GM21737 (cell line): ENCODE results near the gene PREX1.

Experiments
- ATAC-seq: cut with Tn5 transposase; IDR thresholded peaks from one replicate; pipeline ENCODE4 v1.9.1; 2021; ENCODE audit warnings: mild to moderate bottlenecking, moderate library complexity; ENCODE audit not compliant: unreplicated experiment

The PREX1 gene

DNA sequence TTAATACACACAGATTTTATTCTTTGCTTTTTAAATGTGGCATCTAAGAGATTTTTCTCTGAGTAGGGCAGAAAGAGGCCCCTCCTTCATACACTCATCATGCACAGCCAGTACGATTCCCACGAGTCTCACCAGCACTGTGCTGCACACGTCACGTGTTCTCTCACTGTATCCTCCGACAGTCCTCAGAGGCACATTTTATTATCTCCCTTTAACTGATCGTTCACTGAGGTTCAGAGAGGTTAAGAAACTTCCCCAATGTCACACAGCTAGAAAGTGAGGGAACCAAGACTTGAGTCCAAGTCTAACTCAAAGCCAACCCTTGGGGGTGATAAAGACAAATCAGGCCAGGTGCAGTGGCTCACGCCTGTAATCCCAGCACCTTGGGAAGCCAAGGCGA, 142.5 kb downstream of the PREX1 start:
- ATAC-seq: no peak

DNA sequence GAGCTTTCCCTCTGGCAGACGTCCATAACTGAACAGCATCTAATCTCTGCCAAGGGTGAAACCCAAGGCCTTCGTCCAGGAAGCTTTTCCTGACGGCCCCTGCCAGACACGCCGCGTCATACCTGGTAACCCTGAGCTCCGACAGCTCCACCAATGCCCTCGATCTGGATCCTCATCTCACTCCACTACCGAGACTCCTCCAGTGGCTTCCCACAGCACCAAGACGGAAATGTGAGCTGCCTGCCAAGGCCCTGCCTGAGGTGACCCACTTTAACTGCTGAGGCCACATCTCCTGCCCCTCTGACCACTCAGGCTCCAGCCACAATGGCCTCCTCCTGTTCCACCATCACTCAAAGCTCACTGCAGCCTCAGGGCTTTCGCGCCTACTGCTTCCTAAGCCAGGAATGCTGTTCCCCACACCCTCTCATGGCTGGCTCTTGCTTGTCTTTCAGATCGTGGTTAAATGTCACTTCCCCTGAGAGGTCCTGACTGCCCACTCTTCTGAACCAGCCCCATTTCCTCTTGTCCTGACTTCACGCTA, 143.2 kb downstream of the PREX1 start:
- ATAC-seq: no peak

DNA sequence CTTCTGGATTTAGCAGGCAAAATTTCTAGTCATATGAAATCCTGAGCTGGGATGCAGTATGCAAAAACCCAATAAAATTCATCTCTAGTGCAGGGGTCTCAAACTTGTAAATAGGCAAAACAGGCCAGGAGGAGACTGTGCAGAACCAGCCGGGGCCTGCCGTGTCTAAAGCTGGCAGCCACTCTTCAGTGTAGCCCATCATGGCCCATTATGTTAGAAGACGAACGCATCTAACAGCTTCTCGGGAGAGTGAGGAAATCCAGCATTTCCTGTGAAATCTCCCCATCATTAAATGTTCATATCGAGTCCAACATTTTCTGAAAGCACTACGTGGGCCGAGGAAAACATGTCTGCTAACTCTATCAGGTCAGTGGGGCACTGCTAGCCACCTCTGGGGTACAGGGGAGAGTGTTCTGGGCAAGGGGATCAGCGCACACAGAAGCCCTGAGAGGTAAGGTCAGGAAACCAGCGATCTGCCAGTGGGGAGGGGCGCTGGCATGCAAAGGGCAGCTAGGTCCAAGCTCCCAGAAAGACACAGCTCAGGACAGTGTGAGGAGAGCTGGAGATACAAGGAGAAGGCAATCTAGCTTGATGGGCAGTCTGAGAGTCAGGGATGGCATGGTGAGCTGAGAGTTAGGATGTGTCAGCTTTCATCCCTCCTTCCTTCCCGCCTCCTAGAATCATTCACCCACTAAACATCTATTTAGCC, 144.2 kb downstream of the PREX1 start:
- no peak for ATAC-seq

DNA sequence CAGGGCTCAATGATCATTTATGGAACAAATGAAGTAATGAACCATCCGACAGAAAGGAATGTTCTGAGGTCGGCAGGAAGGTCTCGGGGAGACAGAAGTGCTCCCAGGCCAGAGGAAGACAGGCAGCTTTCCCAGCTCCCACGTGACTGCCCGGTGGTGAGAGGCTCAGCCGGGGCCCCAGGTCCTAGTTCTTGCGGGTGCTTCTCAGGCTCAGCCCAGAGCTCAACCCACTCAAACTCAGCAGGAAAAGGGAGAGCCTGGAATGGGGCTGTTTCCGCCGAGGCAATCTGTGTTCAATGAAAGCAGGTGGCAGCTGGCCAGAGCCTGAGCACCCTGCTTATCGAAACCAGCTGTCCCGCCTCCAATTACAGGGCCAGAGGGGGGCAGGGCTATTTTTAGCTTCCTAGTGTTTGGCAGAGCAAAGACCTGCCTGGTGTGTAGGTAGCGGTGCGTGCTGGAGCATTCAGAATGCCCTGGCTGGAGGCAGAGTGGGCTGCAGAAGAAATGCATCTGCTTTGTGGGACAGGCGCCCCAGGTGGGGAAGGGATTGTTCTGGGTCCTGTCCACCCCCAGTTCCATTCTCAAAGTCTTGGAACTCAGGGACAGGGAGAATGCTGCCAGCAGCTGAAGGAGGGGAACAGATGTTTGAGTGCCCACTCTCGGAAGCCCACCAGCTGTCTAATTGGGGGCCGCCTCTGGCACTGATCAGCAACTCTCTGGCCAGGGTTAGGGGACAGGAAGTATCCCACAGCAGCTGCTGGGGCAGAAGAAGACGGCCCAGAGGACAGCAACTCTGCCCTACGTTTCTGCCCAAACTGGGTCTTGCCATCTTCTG, 145.1 kb downstream of the PREX1 start:
- ATAC-seq: no peak

DNA sequence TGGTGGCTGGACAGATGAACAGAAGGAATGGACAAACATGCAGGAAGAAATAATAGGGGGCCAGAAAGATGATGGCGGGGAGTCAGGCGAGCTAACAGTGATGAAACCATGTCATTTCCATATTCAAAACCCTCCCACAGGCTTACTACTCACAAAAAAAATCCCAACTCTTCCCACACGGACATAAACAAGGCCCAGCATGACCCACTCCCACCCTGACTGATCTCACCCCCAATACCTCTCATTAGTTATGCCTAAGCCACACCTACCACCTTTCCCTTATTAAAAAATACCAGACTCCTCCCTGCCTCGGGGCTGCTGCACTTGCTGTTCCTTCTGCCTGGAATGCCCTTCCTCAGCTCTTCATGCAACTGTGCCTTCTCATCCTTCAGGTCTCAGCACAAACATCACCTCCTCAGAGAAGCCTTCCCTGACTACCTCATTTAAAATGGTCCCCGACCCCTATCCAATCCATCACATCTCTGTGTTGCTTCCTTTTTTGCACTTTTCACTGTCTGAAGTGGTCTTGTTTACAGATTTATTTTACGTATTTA, 145.8 kb downstream of the PREX1 start:
- ATAC-seq: no peak

DNA sequence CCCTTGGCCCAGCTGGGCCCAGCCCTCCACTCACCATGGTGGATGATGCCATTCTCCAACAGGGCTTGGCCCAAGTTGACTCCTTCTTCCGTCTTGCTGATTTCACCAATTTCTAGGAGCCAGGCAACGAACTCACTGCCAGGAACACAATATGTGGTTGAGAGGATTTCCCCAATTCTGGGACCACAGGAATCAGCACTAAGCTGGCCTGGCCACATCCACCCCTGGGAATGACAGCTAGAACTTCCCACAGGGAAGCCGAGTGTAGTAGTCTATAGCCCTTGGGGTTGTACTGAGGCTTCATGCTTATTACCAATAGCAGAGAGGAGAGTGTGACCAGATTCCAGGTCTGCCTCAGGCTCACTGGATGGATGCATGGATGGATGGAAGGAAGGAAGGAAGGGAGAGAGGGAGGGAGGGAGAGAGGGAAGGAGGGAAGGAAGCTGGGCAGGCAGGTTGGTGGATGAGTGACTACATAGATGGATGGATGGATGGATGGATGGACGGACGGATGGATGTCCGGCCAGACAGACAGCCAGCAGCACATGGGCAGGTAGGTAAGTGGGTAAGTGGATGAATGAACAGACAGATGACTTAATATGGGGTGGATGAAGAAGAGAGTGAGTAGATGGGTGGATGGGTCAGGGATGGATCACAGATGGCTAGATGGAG, 146.5 kb downstream of the PREX1 start:
- ATAC-seq: no peak

DNA sequence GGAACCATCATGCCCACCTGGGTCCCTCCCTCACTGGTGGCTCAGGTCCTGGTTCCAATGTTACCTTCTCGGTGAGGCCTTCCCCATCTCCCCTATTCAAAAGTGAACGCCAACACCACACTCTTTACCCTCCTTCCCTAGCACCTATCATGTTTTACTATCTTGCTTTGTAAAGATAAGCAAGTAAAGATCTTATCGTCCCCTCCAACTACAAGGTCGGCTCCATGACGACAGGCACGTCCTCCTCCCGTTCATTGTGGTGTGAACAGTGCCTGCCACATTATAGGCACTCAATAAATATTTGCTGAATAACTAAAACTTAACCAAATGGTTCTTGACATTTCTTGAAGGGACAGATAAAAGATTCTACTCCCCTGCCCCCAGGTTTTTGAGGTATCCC, 147.1 kb downstream of the PREX1 start:
- no peak for ATAC-seq

DNA sequence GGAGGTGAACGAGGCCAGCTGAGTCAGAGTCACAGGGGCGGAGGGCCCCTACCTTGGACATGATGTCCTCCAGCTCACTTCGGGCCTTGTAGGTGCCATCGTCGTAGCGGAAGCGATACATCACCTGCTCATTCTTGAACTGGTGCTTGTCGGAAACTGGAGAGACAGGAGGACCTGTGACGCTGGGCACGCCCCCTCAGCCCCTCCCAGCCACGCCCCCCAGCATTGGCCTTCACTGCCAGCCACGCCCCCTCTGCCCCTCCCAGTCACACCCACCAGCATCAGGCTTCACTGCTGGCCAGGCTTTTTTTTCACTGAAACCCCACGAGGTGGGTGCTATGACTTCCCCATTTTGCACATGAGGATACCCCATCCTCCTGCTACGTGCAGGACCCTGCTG, 148.2 kb downstream of the PREX1 start:
- no peak for ATAC-seq

DNA sequence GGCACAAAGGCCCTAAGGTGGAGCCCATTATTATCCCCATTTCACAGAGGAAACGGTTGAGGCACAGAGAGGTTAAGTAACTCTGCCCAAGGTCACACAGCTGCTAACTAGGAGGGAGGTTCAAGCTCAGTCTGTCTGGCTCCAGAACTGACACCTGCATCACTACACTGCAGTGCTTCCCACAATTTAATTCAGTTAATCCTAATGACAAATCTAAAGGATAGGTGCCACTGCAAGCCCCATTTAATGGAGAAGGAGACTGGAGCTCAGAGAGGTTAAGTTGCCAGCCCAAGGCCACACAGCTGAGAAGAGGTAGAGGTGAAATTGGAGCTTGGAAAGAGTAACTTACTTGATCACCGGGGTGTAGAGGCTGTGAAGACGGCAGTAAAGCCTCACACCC, 148.8 kb downstream of the PREX1 start:
- ATAC-seq: no peak

DNA sequence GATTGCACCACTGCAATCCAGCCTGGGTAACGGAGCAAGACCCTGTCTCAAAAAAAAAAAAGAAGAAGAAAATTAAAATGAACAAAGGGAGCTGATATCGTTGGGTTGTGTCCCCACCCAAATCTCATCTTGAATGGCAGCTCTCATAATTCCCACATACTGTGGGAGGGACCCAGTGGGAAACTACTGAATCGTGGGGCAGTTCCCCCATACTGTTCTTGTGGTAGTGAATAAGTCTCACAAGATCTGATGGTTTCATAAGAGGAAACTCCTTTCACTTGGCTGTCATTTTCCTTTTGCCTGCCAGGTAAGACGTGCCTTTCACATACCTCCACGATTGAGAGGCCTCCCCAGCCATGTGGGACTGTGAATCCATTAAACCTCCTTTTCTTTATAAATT, 149.4 kb downstream of the PREX1 start:
- no peak for ATAC-seq

DNA sequence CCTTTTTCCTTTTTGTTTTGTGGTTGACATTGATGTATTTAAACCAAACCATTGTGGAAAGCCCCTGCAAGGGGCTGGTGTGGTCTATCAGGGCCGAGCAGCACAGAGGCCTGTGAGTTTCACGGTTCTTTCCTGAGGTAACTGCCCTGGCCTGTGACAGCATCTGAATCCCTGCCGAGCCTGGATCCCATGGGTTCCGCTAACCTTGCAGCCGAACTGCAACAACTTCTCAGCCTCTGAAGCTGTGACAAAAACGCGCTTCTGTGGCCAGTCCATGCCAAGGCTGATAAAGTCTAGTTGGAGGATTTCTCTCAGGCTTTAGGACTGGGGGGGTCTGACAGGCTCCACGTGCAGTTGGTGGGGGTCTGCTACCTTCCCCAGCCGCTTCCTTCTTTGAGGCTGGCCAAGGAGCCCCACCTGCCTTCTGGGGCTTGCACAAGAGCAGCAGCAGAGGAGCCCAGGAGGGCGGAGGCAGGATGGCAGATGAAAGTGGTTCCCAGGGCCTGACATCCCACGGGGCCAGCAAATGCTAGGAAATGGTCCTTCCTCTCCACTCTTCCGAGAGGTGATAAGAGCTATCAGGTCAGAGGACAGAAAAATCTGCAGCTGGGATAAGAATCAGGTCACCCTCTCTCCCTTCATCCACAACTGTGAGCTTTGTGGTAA, 150.9 kb downstream of the PREX1 start:
- no peak for ATAC-seq

DNA sequence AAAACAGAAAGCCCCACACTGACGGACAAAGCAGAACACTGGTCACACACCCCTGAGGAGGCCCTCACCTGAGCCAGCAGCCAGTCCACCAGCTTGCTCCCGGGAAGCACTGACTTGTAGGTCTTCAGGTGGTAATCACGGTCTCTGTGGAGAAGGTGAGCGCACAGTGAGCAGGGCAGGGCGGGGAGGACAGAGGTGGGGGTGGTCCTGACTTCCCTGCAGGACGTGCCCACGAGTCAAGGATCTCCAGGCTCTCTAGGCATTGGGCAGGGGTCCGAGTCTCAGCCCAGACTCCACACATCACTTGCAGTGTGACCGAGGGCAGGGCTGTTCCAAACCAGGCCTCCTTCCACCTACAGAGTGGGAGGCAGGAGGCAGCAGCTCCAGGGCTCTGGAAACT, 151.7 kb downstream of the PREX1 start:
- ATAC-seq: no peak

DNA sequence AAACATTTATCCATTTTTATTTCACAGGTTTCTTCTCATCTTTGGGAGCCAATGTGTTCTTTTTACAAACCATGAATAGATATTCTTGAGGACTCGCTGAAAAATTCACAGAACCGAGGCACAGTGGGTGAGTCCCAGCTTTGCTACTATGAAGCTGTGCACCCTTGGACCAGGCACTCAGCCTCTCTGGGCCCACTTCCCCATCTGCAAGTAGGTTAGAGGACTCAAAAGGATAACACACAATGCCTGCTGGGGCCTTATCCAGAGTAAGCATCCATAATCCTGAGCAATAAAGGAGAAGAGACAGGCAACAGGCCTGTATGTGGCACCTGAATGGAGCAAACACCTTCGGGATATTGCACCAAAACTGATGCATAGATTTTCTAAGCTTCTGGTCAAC, 153.3 kb downstream of the PREX1 start:
- ATAC-seq: no peak

DNA sequence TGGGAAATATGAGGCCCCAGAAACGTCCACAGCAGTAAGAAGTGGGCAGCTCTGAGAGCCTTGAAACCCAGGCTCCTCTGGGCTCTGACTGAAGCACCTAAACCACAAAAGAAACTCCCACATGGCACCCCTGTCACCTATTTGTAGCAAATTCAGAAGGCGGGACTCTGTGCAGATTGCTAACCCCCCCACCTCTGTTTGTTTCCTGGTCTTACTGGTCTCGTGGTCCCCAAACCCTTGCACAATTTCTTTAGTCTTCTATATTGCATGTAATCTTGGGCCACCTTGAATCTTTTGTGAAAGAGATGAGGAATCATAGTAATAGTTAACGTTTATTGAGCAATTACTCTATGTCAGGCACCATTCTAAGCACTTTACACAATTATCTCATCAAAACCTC, 154.3 kb downstream of the PREX1 start:
- no peak for ATAC-seq

DNA sequence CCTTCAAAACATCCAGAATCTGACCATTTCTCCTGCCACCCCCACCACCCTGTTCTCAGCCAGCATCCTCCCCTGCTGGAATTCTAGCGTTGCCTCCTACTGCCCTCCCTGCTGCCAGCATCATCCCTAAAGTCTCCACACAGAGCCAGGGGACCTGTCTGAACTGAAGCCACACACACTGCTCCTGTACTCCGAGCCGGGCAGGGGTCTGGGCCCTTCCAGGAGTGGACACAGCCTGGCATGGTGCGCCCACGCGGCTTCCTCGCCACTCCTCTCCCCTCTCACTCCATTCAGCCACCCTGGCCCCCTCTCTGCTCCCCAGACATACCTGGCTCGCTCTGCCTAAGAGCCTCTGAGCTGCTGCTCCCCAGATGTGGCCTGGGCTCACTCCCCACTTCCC, 155.5 kb downstream of the PREX1 start:
- no peak for ATAC-seq

DNA sequence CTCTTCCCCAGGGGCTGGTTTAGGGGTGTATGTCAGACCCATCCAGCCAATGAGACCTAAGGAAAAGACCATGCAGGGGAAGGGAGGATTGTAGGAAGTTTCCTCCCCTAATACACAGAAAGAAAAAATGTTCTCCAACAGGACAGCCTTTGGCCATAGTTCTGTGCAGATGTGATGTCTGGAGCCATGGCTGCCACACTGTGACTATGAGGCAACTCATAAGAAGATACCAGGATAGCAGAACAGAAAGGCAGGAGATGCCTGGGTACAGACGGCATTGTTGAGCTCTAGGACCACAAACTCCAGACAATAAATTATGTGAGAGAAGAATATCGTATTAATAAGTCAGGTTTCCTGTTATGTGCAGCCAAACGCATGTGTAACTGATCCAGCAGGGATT, 156.7 kb downstream of the PREX1 start:
- ATAC-seq: no peak

DNA sequence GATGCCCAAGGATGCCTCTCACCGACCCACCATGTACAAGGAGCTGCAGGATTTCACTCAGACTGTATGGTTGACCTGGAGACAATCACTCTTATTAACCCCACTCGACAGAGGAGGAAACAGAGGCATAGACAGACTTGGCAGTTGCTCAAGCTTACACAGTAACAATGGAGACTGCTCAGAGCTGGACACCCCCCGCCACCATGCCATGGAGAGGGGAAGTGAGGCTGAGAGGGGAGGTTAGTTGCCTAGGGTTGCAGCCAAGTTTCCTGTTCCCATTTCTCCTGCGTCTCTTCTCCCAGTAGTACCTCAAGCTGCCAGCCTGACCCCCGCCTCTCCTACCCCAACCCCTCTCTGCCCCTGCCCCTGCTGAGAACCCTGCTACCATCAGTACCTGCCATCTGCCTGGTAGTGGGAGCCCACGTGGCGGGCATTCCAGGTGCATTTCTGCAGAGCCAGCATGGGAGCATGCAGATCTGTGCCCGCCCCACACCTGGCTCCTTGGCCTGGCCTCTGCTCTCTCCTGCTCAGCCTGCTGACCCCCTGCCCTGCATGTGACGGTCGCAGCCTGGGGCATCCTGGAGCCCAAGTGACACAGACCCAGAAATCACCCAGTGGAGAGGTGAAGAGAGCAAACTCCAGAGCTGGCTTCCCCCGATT, 157.7 kb downstream of the PREX1 start:
- no peak for ATAC-seq

DNA sequence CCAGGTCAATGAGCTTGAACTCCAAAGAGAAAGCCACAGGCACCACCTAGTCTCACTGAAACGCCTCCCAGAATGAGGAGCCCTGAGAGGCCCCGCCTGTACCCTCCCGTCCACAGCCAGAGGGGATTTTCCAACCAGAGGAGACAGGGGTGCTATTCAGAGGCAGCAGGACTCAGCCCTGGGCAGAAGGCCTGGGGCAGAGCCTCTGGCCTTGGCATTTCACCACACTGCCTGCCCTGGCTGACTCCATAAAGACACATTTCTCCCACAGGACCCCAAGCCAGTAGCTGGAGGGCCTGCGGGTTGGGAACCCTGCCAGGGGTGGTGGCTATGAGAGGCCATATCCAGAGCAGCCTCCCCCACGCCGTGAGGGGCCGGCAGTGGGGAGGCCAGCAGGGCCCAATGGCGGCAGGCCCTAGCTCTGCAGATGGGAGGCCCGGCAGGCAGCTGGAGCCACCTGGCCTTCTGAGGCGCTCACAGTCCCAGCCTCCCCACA, 159.3 kb downstream of the PREX1 start:
- no peak for ATAC-seq

DNA sequence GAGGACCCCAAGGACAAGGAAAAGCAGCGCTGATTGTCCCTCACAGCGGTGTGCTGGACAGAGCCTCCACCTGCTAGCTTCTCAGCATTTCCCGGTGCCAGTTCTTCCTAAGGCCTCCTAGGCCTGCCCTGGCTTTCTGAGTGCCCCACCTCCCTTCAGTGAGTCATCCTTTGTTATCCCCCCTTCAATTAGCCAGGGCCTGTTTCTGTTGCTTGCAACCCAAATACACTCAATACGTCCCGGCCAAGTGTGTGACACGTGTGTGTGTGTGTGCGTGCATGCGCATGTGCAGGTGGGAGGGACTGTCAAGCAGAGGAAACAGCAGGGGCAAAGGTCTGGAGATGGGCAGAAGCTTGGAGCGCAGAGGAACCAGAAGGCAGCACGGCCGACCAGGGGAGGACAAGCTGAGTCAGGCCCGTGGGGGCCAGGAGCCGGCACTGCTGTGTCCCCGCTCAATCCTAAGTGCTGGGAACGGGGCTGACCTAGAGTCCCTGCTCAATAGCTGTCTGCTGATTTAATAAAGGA, 159.8 kb downstream of the PREX1 start:
- ATAC-seq: no peak

DNA sequence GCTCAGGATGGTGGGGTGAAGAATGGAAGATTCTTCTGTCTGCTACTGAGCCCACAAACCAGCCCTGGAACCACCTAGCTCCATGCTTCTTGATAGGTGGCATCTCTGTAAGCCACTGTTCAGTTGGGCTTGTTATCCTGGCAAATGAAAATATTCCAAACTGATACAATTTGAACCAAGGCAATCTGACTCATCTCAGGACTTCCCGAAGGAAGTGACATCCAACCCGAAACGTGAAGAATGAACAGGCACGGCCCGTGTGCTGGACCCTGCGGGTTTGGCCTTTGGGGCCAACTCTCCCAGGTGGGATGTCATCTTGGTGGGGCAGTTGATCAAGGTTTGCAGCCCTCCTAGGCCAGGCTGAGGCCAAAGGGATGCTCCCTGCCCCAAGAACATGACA, 160.3 kb downstream of the PREX1 start:
- ATAC-seq: no peak
